Activated naive CD8-positive, alpha-beta T cell treated with anti-CD3 and anti-CD28 coated beads for 36 hours (primary cell): ENCODE measurements around the gene EOLA1. TPM values are rescaled to one million over a fixed set of nuclear protein-coding genes. Genes with fewer than 3 reads are reported as not detected.
"Not testable (repeated sequence)": the region's sequence is repeated elsewhere in the genome, so short reads cannot be mapped to it uniquely, and the experiment has no call there.

Source experiments
- DNase-seq: peaks from one replicate; pipeline ENCODE4 v3.0.0; 2021
- H3K27ac Mint-ChIP-seq: one replicate; pipeline ENCODE4 v1.8.0; 2022; ENCODE audit warnings: mild to moderate bottlenecking, moderate library complexity, mixed read lengths
- H3K27me3 Mint-ChIP-seq: one replicate; pipeline ENCODE4 v1.8.0; 2022; ENCODE audit warnings: mild to moderate bottlenecking, mixed read lengths
- H3K36me3 Mint-ChIP-seq: one replicate; pipeline ENCODE4 v1.8.0; 2021; ENCODE audit warnings: mild to moderate bottlenecking, mixed read lengths
- H3K4me1 Mint-ChIP-seq: one replicate; pipeline ENCODE4 v1.8.0; 2021; ENCODE audit warnings: mixed read lengths
- H3K4me3 Mint-ChIP-seq: one replicate; pipeline ENCODE4 v1.8.0; 2022; ENCODE audit warnings: mild to moderate bottlenecking, moderate library complexity, mixed read lengths
- H3K9me3 Mint-ChIP-seq: one replicate; pipeline ENCODE4 v1.8.0; 2022; ENCODE audit warnings: mixed read lengths
- total RNA-seq, 2 experiments: library from RNA; stranded (reverse); gene quantifications; one replicate each; pipeline ENCODE4 v1.2.3, GENCODE V29; 2021

Gene EOLA1
- total RNA-seq, 2 experiments from 2014 or later, result 26.8 to 30.5 TPM

GRCh38 chrX:149590993-149591392 lies 50.2 kb downstream of the EOLA1 start:
- H3K9me3 Mint-ChIP-seq, H3K27ac Mint-ChIP-seq, H3K27me3 Mint-ChIP-seq, H3K4me3 Mint-ChIP-seq, DNase-seq, H3K4me1 Mint-ChIP-seq, H3K36me3 Mint-ChIP-seq: not testable (repeated sequence)

GRCh38 chrX:149595214-149595613 lies 54.4 kb downstream of the EOLA1 start, which contains the start of gene HSFX2:
HSFX2 (minus strand) TSS chrX:149595314; CDS start chrX:149594700, 614 bp downstream.
- not testable (repeated sequence) for DNase-seq, H3K27ac Mint-ChIP-seq, H3K4me3 Mint-ChIP-seq, H3K9me3 Mint-ChIP-seq, H3K4me1 Mint-ChIP-seq, H3K36me3 Mint-ChIP-seq, H3K27me3 Mint-ChIP-seq

GRCh38 chrX:149595943-149596342 lies 55.1 kb downstream of the EOLA1 start:
- H3K27me3 Mint-ChIP-seq, H3K4me3 Mint-ChIP-seq, DNase-seq, H3K27ac Mint-ChIP-seq, H3K4me1 Mint-ChIP-seq, H3K9me3 Mint-ChIP-seq, H3K36me3 Mint-ChIP-seq: not testable (repeated sequence)

Other genes starting within 250 kb of the EOLA1 start
- gene IDS, start 35.7 kb upstream of the EOLA1 start, total RNA-seq, result 10 to 100 TPM; 38.5 to 38.8 TPM
- gene HSFX3, start 8.9 kb downstream of the EOLA1 start, total RNA-seq, result not detected
- gene MAGEA9B, start 46.4 kb downstream of the EOLA1 start, total RNA-seq, result not detected
- not detected for gene HSFX2, start 54.3 kb downstream of the EOLA1 start, total RNA-seq
- gene TMEM185A, start 90.8 kb downstream of the EOLA1 start, total RNA-seq, result 10 to 100 TPM; 13.0 to 15.2 TPM
- gene MAGEA11, start 171.0 kb downstream of the EOLA1 start, total RNA-seq, result not detected
- gene HSFX1, start 233.1 kb downstream of the EOLA1 start, total RNA-seq, result under 1 TPM; 0.24 to 0.25 TPM
- gene MAGEA9, start 240.9 kb downstream of the EOLA1 start, total RNA-seq, result not detected